ENCODE measurements around the gene CECR2. TPM values are rescaled to one million over a fixed set of nuclear protein-coding genes. Genes with fewer than 3 reads are reported as not detected.

The CECR2 gene
- total RNA-seq, 1 donor from 2014 or later, result 0.24 TPM

DNA sequence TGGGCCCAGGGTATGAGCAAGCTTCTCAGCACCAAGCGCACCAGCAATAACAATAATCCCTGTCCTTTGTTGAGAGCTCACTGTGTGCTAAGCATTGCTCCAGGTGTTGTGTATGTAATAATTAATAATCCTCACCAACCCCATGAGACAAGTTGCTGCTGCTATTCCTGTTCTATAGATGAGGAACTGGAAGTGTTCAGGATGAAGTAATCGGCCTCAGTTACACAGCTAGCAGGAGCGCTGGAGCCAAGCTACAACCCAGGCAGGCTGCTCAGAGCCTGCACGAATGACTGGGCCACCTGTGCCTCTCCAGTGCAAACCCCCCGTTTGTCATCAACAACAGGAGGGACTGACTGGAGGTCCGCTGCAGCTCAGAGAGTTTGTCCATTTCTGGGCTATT is 35.2 kb upstream of the CECR2 start:
- Mint-ChIP-seq H3K4me3 (ENCODE audit: unreplicated experiment) (no peak overlapping the region), H3K9me3 (ENCODE audit: unreplicated experiment) (no peaks in the 10 kb centered on the region), H3K27ac (ENCODE audit: unreplicated experiment) (no peak overlapping the region), H3K4me1 (ENCODE audit: unreplicated experiment) (no peaks in the 10 kb centered on the region), H3K36me3 (ENCODE audit: unreplicated experiment) (no peaks in the 10 kb centered on the region), H3K27me3 (ENCODE audit: unreplicated experiment) (peaks cover 10% of the 10 kb centered on the region)
- DNase-seq (ENCODE audit: extremely low spot score, unreplicated experiment), result no peak
- TF ChIP-seq, protein P1, sequence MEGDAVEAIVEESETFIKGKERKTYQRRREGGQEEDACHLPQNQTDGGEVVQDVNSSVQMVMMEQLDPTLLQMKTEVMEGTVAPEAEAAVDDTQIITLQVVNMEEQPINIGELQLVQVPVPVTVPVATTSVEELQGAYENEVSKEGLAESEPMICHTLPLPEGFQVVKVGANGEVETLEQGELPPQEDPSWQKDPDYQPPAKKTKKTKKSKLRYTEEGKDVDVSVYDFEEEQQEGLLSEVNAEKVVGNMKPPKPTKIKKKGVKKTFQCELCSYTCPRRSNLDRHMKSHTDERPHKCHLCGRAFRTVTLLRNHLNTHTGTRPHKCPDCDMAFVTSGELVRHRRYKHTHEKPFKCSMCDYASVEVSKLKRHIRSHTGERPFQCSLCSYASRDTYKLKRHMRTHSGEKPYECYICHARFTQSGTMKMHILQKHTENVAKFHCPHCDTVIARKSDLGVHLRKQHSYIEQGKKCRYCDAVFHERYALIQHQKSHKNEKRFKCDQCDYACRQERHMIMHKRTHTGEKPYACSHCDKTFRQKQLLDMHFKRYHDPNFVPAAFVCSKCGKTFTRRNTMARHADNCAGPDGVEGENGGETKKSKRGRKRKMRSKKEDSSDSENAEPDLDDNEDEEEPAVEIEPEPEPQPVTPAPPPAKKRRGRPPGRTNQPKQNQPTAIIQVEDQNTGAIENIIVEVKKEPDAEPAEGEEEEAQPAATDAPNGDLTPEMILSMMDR (IDR thresholded peaks at IDR 0.05), result no peak

DNA sequence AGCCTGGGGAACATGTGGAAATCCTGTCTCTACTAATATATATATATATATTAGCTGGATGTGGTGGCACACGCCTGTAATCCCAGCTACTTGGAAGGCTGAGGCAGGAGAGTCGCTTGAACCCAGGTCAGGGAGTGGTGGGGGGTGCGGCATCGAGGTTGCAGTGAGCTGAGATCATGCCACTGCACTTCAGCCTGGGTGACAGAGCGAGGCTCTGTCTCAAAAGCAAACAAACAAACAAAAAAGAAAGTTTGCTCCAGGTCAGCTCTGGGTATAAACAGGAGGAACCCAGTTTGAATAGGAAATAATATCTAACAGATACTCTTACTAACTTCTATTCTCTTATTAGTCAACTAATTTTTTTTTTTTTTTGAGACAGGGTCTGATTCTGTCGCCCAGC is 34.3 kb upstream of the CECR2 start:
- no peak overlapping the region for H3K27ac Mint-ChIP-seq (ENCODE audit: unreplicated experiment)
- H3K4me3 Mint-ChIP-seq (ENCODE audit: unreplicated experiment), result no peak overlapping the region
- H3K9me3 Mint-ChIP-seq (ENCODE audit: unreplicated experiment), result no peaks in the 10 kb centered on the region
- H3K27me3 Mint-ChIP-seq (ENCODE audit: unreplicated experiment), result peaks cover 16% of the 10 kb centered on the region
- no peak for DNase-seq (ENCODE audit: extremely low spot score, unreplicated experiment)
- no peaks in the 10 kb centered on the region for H3K4me1 Mint-ChIP-seq (ENCODE audit: unreplicated experiment)
- TF ChIP-seq, protein P1 (IDR thresholded peaks at IDR 0.05), result no peak
- no peaks in the 10 kb centered on the region for H3K36me3 Mint-ChIP-seq (ENCODE audit: unreplicated experiment)

DNA sequence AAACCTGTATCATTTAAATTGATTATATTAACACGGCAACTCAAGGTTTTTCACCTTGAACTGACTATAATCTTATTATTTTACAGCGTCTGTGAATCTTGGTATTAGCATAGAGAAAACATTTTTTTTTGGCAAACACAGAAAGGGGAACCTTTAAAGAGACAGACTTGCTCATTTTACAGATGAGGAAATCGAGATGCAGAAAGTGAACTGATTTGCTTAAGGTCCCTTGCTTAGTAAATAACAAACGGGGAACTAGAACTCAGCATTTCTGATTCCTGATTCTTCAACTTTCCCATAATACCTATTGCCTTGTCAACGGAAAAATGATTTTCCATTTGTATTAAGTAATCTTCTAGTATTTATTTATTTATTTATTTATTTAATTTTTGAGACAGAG is 33.2 kb upstream of the CECR2 start:
- TF ChIP-seq, protein P1 (IDR thresholded peaks at IDR 0.05), result no peak
- H3K36me3 Mint-ChIP-seq (ENCODE audit: unreplicated experiment), result no peaks in the 10 kb centered on the region
- no peak for DNase-seq (ENCODE audit: extremely low spot score, unreplicated experiment)
- no peak overlapping the region for H3K27ac Mint-ChIP-seq (ENCODE audit: unreplicated experiment)
- H3K9me3 Mint-ChIP-seq (ENCODE audit: unreplicated experiment), result no peaks in the 10 kb centered on the region
- peaks cover 16% of the 10 kb centered on the region for H3K27me3 Mint-ChIP-seq (ENCODE audit: unreplicated experiment)
- H3K4me1 Mint-ChIP-seq (ENCODE audit: unreplicated experiment), result no peaks in the 10 kb centered on the region
- no peak overlapping the region for H3K4me3 Mint-ChIP-seq (ENCODE audit: unreplicated experiment)

DNA sequence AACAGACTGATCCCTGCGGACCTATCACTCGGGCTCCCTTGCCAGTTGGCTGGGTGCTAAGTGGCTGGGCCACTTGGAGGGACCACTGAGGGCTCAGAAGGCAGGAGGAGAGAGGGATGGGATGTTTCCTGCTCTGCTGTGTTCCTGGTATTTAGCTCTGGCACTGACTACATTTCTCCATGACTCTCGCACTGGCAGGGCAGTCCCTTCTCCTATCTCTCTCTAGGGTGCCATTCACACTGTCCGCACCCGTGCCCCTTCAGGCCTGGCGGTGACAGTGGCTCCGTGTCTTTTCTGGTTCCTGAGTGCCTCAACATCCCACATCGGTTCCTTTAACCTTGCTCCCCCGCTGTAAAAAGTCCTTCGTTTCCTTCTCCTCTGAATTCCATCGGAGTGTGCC is 31.6 kb upstream of the CECR2 start:
- Mint-ChIP-seq H3K9me3 (ENCODE audit: unreplicated experiment) (no peaks in the 10 kb centered on the region), H3K27ac (ENCODE audit: unreplicated experiment) (no peak overlapping the region), H3K4me3 (ENCODE audit: unreplicated experiment) (no peak overlapping the region), H3K36me3 (ENCODE audit: unreplicated experiment) (no peaks in the 10 kb centered on the region), H3K27me3 (ENCODE audit: unreplicated experiment) (peaks cover 16% of the 10 kb centered on the region), H3K4me1 (ENCODE audit: unreplicated experiment) (no peaks in the 10 kb centered on the region)
- no peak for DNase-seq (ENCODE audit: extremely low spot score, unreplicated experiment)
- TF ChIP-seq, protein P1 (IDR thresholded peaks at IDR 0.05), result no peak

DNA sequence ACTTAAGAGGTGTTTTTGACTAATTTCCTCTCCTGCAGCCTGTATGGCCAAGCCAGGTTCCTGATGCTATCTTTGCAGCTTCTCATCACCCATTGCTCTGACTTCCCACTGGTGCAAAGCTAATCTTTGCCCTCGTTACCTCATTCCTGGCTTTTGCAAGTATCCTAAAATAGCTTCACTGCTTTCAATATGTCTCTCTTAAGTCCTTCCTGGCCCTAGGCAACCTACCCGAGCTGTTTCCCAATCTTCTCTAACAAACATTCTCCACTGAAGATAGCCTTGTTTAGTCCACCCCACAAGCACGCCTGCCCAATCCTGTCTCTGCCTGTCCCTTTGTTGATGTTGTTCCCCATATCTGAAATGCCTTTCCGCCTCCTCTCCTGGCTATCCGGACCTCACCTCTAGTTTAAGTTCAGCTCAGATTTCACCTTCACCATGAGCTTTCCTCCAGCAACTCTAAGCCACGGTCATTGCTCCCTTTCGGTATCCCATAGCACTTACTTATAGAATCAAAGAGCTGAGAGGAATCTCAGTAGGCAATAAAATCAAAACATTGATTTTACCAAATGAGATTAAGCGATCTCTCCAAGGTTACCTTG is 30.1 kb upstream of the CECR2 start:
- Mint-ChIP-seq H3K27me3 (ENCODE audit: unreplicated experiment) (peaks cover 16% of the 10 kb centered on the region), H3K27ac (ENCODE audit: unreplicated experiment) (no peak overlapping the region), H3K36me3 (ENCODE audit: unreplicated experiment) (no peaks in the 10 kb centered on the region), H3K4me1 (ENCODE audit: unreplicated experiment) (no peaks in the 10 kb centered on the region), H3K4me3 (ENCODE audit: unreplicated experiment) (no peak overlapping the region), H3K9me3 (ENCODE audit: unreplicated experiment) (no peaks in the 10 kb centered on the region)
- DNase-seq (ENCODE audit: extremely low spot score, unreplicated experiment), result no peak
- TF ChIP-seq, protein P1 (IDR thresholded peaks at IDR 0.05), result no peak
